ENCODE results near the gene KLHL21.

Gene KLHL21

GRCh38 chr1:6588128-6588892 is 14.4 kb downstream of the KLHL21 start:
- TF ChIP-seq CTCF (IDR thresholded peaks at IDR 0.05; ENCODE audit: extremely low read depth, insufficient read depth, missing control alignments), result no peak
- no peak for DNase-seq (ENCODE audit: low spot score)
- in situ Hi-C loops (cut with MboI; ENCODE audit: low pct_unique_long_range_greater_than_20kb, low sequenced_read_pairs, unreplicated experiment), result no loop called here

- no peak for DNase-seq (ENCODE audit: low spot score)
- in situ Hi-C loops (cut with MboI; ENCODE audit: low pct_unique_long_range_greater_than_20kb, low sequenced_read_pairs, unreplicated experiment), result no loop called here
- no peak for TF ChIP-seq CTCF (IDR thresholded peaks at IDR 0.05; ENCODE audit: extremely low read depth, insufficient read depth, missing control alignments)
Measured at GRCh38 chr1:6587261-6588005, 15.2 kb downstream of the KLHL21 start.

GRCh38 chr1:6586404-6586816 is 16.3 kb downstream of the KLHL21 start:
- no peak for TF ChIP-seq CTCF (IDR thresholded peaks at IDR 0.05; ENCODE audit: extremely low read depth, insufficient read depth, missing control alignments)
- DNase-seq (ENCODE audit: low spot score), result no peak
- in situ Hi-C loops (cut with MboI; ENCODE audit: low pct_unique_long_range_greater_than_20kb, low sequenced_read_pairs, unreplicated experiment), result no loop called here

GRCh38 chr1:6585841-6586240 is 16.8 kb downstream of the KLHL21 start:
- no peak for DNase-seq (ENCODE audit: low spot score)
- in situ Hi-C loops (cut with MboI; ENCODE audit: low pct_unique_long_range_greater_than_20kb, low sequenced_read_pairs, unreplicated experiment), result no loop called here
- TF ChIP-seq CTCF (IDR thresholded peaks at IDR 0.05; ENCODE audit: extremely low read depth, insufficient read depth, missing control alignments), result no peak

- in situ Hi-C loops (cut with MboI; ENCODE audit: low pct_unique_long_range_greater_than_20kb, low sequenced_read_pairs, unreplicated experiment), result no loop called here
- DNase-seq (ENCODE audit: low spot score), result no peak
- TF ChIP-seq CTCF (IDR thresholded peaks at IDR 0.05; ENCODE audit: extremely low read depth, insufficient read depth, missing control alignments), result no peak
Measured at GRCh38 chr1:6585081-6585722, 17.5 kb downstream of the KLHL21 start.

GRCh38 chr1:6584126-6585080 is 18.3 kb downstream of the KLHL21 start:
- in situ Hi-C loops (cut with MboI; ENCODE audit: low pct_unique_long_range_greater_than_20kb, low sequenced_read_pairs, unreplicated experiment), result no loop called here
- TF ChIP-seq CTCF (IDR thresholded peaks at IDR 0.05; ENCODE audit: extremely low read depth, insufficient read depth, missing control alignments), result no peak
- no peak for DNase-seq (ENCODE audit: low spot score)
